HUES48 (cell line): ENCODE data around the gene METTL26.
A peak's percentile ranks its signal among the peaks of the same experiment; 100 is the strongest.

Experiments
- H3K27ac ChIP-seq: one replicate; pipeline ENCODE4 v1.7.0; 2013; ENCODE audit warnings: low read depth, low read length, inconsistent platforms
- H3K27me3 ChIP-seq: 2 replicates; pipeline ENCODE4 v1.6.1; 2013; ENCODE audit warnings: mild to moderate bottlenecking, low read length; ENCODE audit not compliant: control insufficient read depth, insufficient read depth
- H3K36me3 ChIP-seq: 2 replicates; pipeline ENCODE4 v1.6.1; 2013; ENCODE audit warnings: low read length; ENCODE audit not compliant: control insufficient read depth, insufficient read depth
- H3K4me1 ChIP-seq: 2 replicates; pipeline ENCODE4 v1.6.1; 2013; ENCODE audit warnings: mild to moderate bottlenecking, low read length; ENCODE audit not compliant: control insufficient read depth, insufficient read depth
- H3K4me3 ChIP-seq: 2 replicates; pipeline ENCODE4 v1.5.1; 2013; ENCODE audit warnings: mild to moderate bottlenecking, low read depth, low read length
- H3K9ac ChIP-seq: 2 replicates; pipeline ENCODE4 v1.6.1; 2013; ENCODE audit warnings: mild to moderate bottlenecking, low read depth, low read length, moderate library complexity
- H3K9me3 ChIP-seq: 2 replicates; pipeline ENCODE4 v1.6.1; 2013; ENCODE audit warnings: low read length; ENCODE audit not compliant: control insufficient read depth, insufficient read depth

The METTL26 gene

GRCh38 chr16:636206-637080 lies at the start of gene METTL26:
Gene METTL26, minus strand, starts transcription at chr16:636305. Its CDS starts 15 bp downstream, at chr16:636290.
- H3K27ac ChIP-seq: peak within 1 kb of the TSS; percentile 83
- H3K4me3 ChIP-seq: peak within 1 kb of the TSS; percentile 85
- no peaks in the 10 kb centered on the region for H3K9me3 ChIP-seq
- peaks cover 17% of the 10 kb centered on the region for H3K36me3 ChIP-seq
- no peaks in the 10 kb centered on the region for H3K27me3 ChIP-seq
- H3K4me1 ChIP-seq: peaks cover 15% of the 10 kb centered on the region; the same call in 1 of the 2 replicates
- H3K9ac ChIP-seq: peak within 1 kb of the TSS; percentile 61; the same call in 1 of the 2 replicates

DNA sequence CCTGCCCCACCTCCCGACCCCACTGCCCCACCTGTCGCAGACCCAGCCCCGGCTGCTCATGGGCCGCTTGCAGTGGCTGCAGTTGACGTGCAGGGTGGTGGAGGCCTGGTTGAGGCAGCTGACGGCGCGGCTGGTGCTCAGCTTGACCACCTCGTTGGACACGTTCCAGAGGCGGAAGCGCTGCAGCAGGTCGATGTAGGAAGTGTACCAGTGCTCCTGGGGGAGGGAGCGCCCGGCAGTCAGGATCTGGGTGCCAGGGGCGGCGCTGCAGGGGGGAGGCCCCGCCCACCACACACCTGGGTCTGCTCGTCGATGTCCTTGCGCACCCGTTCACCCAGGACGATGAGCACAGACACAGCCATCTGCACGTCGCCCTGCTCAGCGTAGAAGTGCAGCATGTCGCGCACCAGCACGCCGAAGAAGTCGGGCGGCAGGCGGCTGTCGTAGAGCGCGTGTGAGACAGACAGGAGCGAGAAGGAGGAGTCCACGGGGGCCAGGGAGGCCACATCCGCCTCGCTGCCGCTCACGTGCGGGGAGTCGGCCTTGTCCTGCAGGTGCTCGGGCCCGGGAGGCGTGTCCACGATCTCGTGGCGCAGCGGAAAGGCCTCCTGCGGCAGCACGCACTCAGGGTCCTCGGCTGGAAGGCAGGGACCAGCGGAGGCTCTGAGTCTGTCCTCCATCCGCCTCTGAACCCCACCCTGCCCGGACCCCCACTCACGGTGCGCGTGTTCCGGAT lies 49.0 kb upstream of the METTL26 start:
- H3K27ac ChIP-seq: no peak overlapping the region

GRCh38 chr16:684071-684794 lies 48.1 kb upstream of the METTL26 start, which contains the start of gene JMJD8:
Gene JMJD8, minus strand, starts transcription at chr16:684334. Its CDS starts 15 bp downstream, at chr16:684319.
- peaks cover 49% of the 10 kb centered on the region for H3K36me3 ChIP-seq
- peaks cover 13% of the 10 kb centered on the region for H3K4me1 ChIP-seq
- H3K4me3 ChIP-seq: peak within 1 kb of the TSS; percentile 90
- H3K27ac ChIP-seq: peak within 1 kb of the TSS; percentile 76
- no peaks in the 10 kb centered on the region for H3K9me3 ChIP-seq
- H3K27me3 ChIP-seq: no peaks in the 10 kb centered on the region
- H3K9ac ChIP-seq: peak within 1 kb of the TSS; percentile 80

More for the DNA sequence above, 49.0 kb upstream of the METTL26 start:
- no peak overlapping the region for H3K4me3 ChIP-seq
- H3K9ac ChIP-seq: no peak overlapping the region
- H3K27me3 ChIP-seq: no peaks in the 10 kb centered on the region
- H3K36me3 ChIP-seq: peaks cover 49% of the 10 kb centered on the region
- H3K4me1 ChIP-seq: peaks cover 16% of the 10 kb centered on the region
- no peaks in the 10 kb centered on the region for H3K9me3 ChIP-seq

- Histone ChIP-seq H3K4me3 (peak overlapping the region; percentile 90), H3K9me3 (no peaks in the 10 kb centered on the region), H3K4me1 (peaks cover 19% of the 10 kb centered on the region), H3K9ac (peak overlapping the region; percentile 80), H3K27ac (peak overlapping the region; percentile 76), H3K27me3 (no peaks in the 10 kb centered on the region), H3K36me3 (peaks cover 49% of the 10 kb centered on the region)
Observed at GRCh38 chr16:683396-684070, 47.4 kb upstream of the METTL26 start.

- Histone ChIP-seq H3K36me3 (peaks cover 45% of the 10 kb centered on the region), H3K4me3 (peak overlapping the region; percentile 90), H3K9ac (no peak overlapping the region), H3K9me3 (no peaks in the 10 kb centered on the region), H3K27me3 (no peaks in the 10 kb centered on the region), H3K4me1 (peaks cover 20% of the 10 kb centered on the region), H3K27ac (no peak overlapping the region)
Observed at GRCh38 chr16:682493-683395, 46.6 kb upstream of the METTL26 start.

GRCh38 chr16:681746-682427 lies 45.8 kb upstream of the METTL26 start:
- Histone ChIP-seq H3K27ac (no peak overlapping the region), H3K27me3 (no peaks in the 10 kb centered on the region), H3K9me3 (no peaks in the 10 kb centered on the region), H3K4me3 (peak overlapping the region; percentile 86; the same call in 1 of the 2 replicates), H3K4me1 (peaks cover 28% of the 10 kb centered on the region), H3K9ac (no peak overlapping the region), H3K36me3 (peaks cover 37% of the 10 kb centered on the region)

DNA sequence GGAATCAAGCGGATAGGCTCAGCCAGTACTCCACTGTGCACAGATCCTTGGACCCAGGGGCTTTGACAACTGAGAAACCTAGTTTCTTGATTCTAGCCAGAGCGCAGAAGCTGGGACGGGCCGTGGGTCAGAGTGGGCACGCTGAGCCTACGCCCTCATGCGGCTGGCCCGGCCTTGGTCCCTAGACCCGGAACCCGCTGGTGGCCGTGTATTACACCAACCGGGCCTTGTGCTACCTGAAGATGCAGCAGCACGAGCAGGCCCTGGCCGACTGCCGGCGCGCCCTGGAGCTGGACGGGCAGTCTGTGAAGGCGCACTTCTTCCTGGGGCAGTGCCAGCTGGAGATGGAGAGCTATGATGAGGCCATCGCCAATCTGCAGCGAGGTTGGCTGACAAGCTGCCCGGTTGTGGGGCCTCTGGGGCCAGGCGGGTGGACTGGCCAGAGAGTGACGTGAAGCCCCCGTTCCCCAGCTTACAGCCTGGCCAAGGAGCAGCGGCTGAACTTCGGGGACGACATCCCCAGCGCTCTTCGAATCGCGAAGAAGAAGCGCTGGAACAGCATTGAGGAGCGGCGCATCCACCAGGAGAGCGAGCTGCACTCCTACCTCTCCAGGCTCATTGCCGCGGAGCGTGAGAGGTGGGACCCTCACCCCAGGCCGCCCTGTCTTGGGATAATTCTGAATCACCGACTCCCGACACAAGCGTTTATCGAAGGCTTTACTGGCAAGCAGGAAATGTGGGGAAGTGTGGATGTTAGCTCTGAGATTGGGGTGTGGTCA lies 45.1 kb upstream of the METTL26 start:
- H3K27ac ChIP-seq: peak overlapping the region; percentile 89
- peaks cover 30% of the 10 kb centered on the region for H3K36me3 ChIP-seq
- H3K27me3 ChIP-seq: no peaks in the 10 kb centered on the region
- H3K4me3 ChIP-seq: peak overlapping the region; percentile 86
- peaks cover 33% of the 10 kb centered on the region for H3K4me1 ChIP-seq
- no peaks in the 10 kb centered on the region for H3K9me3 ChIP-seq
- H3K9ac ChIP-seq: peak overlapping the region; percentile 70; the same call in 1 of the 2 replicates

GRCh38 chr16:680625-680945 lies 44.5 kb upstream of the METTL26 start:
- Histone ChIP-seq H3K27ac (peak overlapping the region; percentile 89), H3K4me1 (peaks cover 33% of the 10 kb centered on the region), H3K27me3 (no peaks in the 10 kb centered on the region), H3K9me3 (no peaks in the 10 kb centered on the region), H3K36me3 (peaks cover 28% of the 10 kb centered on the region), H3K4me3 (peak overlapping the region; percentile 86), H3K9ac (peak overlapping the region; percentile 70; the same call in 1 of the 2 replicates)
